GM12891 (cell line): Measurements from ENCODE around the gene SHROOM3.

Source experiments
- DNase-seq: peaks from one replicate; pipeline ENCODE4 v3.0.0; 2011; ENCODE audit warnings: low spot score; ENCODE audit not compliant: insufficient read length
- FAIRE-seq: peaks from 2 replicates; lab custom pipeline; 2011; peaks lifted over from hg19 to GRCh38; lab: Jason Lieb, UNC
- PAX5 ChIP-seq: IDR thresholded peaks from 2 replicates; pipeline ENCODE4 v1.6.1; 2011; ENCODE audit warnings: low read length, moderate library complexity, mild to moderate bottlenecking; ENCODE audit not compliant: insufficient read depth, severe bottlenecking
- POLR2A ChIP-seq: IDR thresholded peaks from 2 replicates; pipeline ENCODE4 v1.6.1; 2011; ENCODE audit warnings: low read depth, low read length, control low read depth
- POLR2AphosphoS5 ChIP-seq: IDR thresholded peaks from 2 replicates; pipeline ENCODE4 v1.6.1; 2011; ENCODE audit warnings: low read depth, low read length, control low read depth
- POU2F2 ChIP-seq: IDR thresholded peaks from 2 replicates; pipeline ENCODE4 v1.6.1; 2011; ENCODE audit warnings: low read depth, mild to moderate bottlenecking, control low read depth, low read length, moderate library complexity
- SPI1 ChIP-seq: IDR thresholded peaks from 2 replicates; pipeline ENCODE4 v1.6.1; 2011; ENCODE audit warnings: low read depth, low read length, control low read depth
- TAF1 ChIP-seq: IDR thresholded peaks from 2 replicates; pipeline ENCODE4 v1.6.1; 2011; ENCODE audit warnings: low read depth, low read length, control low read depth

The SHROOM3 gene

GRCh38 chr4:76690906-76691275, 255.9 kb downstream of the SHROOM3 start:
- DNase-seq: no peak
- TF ChIP-seq POLR2A: no peak
- FAIRE-seq: no peak

GRCh38 chr4:76691807-76692582, 257.0 kb downstream of the SHROOM3 start:
- no peak for TF ChIP-seq POLR2AphosphoS5
- no peak for TF ChIP-seq POU2F2
- TF ChIP-seq PAX5: no peak
- no peak for TF ChIP-seq POLR2A
- no peak for TF ChIP-seq SPI1
- no peak for TF ChIP-seq TAF1
- DNase-seq (no peak), FAIRE-seq (no peak)

- DNase-seq (no peak), FAIRE-seq (no peak)
- TF ChIP-seq SPI1 (no peak), PAX5 (no peak), POLR2AphosphoS5 (no peak), POLR2A (no peak), TAF1 (no peak), POU2F2 (no peak)
Measured at GRCh38 chr4:76692761-76693160, 257.7 kb downstream of the SHROOM3 start.

- no peak for FAIRE-seq
- TF ChIP-seq PAX5 (no peak), TAF1 (no peak)
- DNase-seq: no peak
Measured at GRCh38 chr4:76694056-76694455, 259.0 kb downstream of the SHROOM3 start.

- TF ChIP-seq POLR2AphosphoS5: no peak
- TF ChIP-seq POU2F2: no peak
- no peak for TF ChIP-seq POLR2A
- no peak for TF ChIP-seq PAX5
- no peak for TF ChIP-seq SPI1
- no peak for TF ChIP-seq TAF1
- FAIRE-seq (no peak), DNase-seq (no peak)
Measured at GRCh38 chr4:76696109-76696508, 261.1 kb downstream of the SHROOM3 start.

GRCh38 chr4:76697129-76697803, 262.2 kb downstream of the SHROOM3 start:
- FAIRE-seq: peak; percentile 20
- no peak for DNase-seq
- TF ChIP-seq POU2F2 (no peak), POLR2A (no peak)

- TF ChIP-seq PAX5: no peak
- FAIRE-seq (no peak), DNase-seq (no peak)
Measured at GRCh38 chr4:76698141-76698540, 263.1 kb downstream of the SHROOM3 start.

GRCh38 chr4:76699751-76700310, 264.8 kb downstream of the SHROOM3 start:
- FAIRE-seq: no peak
- DNase-seq: no peak
- no peak for TF ChIP-seq PAX5
- TF ChIP-seq POLR2AphosphoS5: no peak
- no peak for TF ChIP-seq TAF1
- TF ChIP-seq SPI1: no peak

GRCh38 chr4:76702440-76703122, 267.6 kb downstream of the SHROOM3 start:
- TF ChIP-seq POLR2A (no peak), SPI1 (no peak), POU2F2 (no peak), PAX5 (no peak), TAF1 (no peak), POLR2AphosphoS5 (no peak)
- FAIRE-seq: no peak
- DNase-seq: no peak

- TF ChIP-seq TAF1 (no peak), PAX5 (no peak), POU2F2 (no peak), SPI1 (no peak), POLR2AphosphoS5 (no peak), POLR2A (no peak)
- FAIRE-seq (no peak), DNase-seq (no peak)
Measured at GRCh38 chr4:76703123-76703490, 268.1 kb downstream of the SHROOM3 start.

- no peak for DNase-seq
- no peak for TF ChIP-seq TAF1
- TF ChIP-seq POLR2A: no peak
- no peak for TF ChIP-seq POU2F2
- no peak for TF ChIP-seq PAX5
- no peak for TF ChIP-seq SPI1
- FAIRE-seq: no peak
Measured at GRCh38 chr4:76703676-76704075, 268.6 kb downstream of the SHROOM3 start.
